Natural killer cell (primary cell): ENCODE results near the gene SLC38A1. TPM values are rescaled to one million over a fixed set of nuclear protein-coding genes. Genes with fewer than 3 reads are reported as not detected.
"Not testable (repeated sequence)": the region's sequence is repeated elsewhere in the genome, so short reads cannot be mapped to it uniquely, and the experiment has no call there.

Source experiments
- ATAC-seq, 3 donors: fragments of 150-1000 bp in 2 of 3; fragments of 200-7000 bp in 1 of 3; cut with Tn5 transposase; 1 replicate in 1 of 3; 2 replicates in 2 of 3; pipeline ENCODE4 v1.10.0; 2021; ENCODE audit warnings: mild to moderate bottlenecking in 2 of 3, moderate library complexity in 2 of 3
- DNase-seq, 2 donors: peaks; one replicate each; pipeline versions ENCODE4 v3.0.0 to v3.0.0-alpha.2; 2013 to 2021; ENCODE audit warnings: mixed read lengths in 1 of 2
- H3K27ac ChIP-seq: one replicate; pipeline ENCODE4 v1.5.1; 2013; ENCODE audit warnings: mild to moderate bottlenecking, low read length
- H3K27me3 ChIP-seq: one replicate; pipeline ENCODE4 v1.6.1; 2013; ENCODE audit warnings: low read length; ENCODE audit not compliant: control insufficient read depth, insufficient read depth
- H3K36me3 ChIP-seq: one replicate; pipeline ENCODE4 v1.6.1; 2013; ENCODE audit warnings: low read length; ENCODE audit not compliant: control insufficient read depth, insufficient read depth
- H3K4me1 ChIP-seq: one replicate; pipeline ENCODE4 v1.6.1; 2013; ENCODE audit warnings: low read length; ENCODE audit not compliant: control insufficient read depth, insufficient read depth
- H3K4me3 ChIP-seq: one replicate; pipeline ENCODE4 v1.5.1; 2013; ENCODE audit warnings: low read length
- H3K9me3 ChIP-seq: one replicate; pipeline ENCODE4 v1.6.1; 2013; ENCODE audit warnings: low read length; ENCODE audit not compliant: control insufficient read depth, insufficient read depth
- H3K27ac Mint-ChIP-seq, 2 donors: one replicate each; pipeline ENCODE4 v1.8.0; 2022; ENCODE audit warnings: mild to moderate bottlenecking in 2 of 2, mixed read lengths in 2 of 2, moderate library complexity in 1 of 2
- H3K27me3 Mint-ChIP-seq, 2 donors: one replicate each; pipeline ENCODE4 v1.8.0; 2022; ENCODE audit warnings: low read depth in 2 of 2, mixed read lengths in 2 of 2
- H3K36me3 Mint-ChIP-seq: one replicate; pipeline ENCODE4 v1.8.0; 2022; ENCODE audit warnings: mixed read lengths
- H3K4me1 Mint-ChIP-seq, 2 donors: one replicate each; pipeline ENCODE4 v1.8.0; 2022; ENCODE audit warnings: mixed read lengths in 2 of 2
- H3K4me3 Mint-ChIP-seq: one replicate; pipeline ENCODE4 v1.8.0; 2022; ENCODE audit warnings: mild to moderate bottlenecking, moderate library complexity, mixed read lengths
- H3K9me3 Mint-ChIP-seq, 2 donors: one replicate each; pipeline ENCODE4 v1.8.0; 2022; ENCODE audit warnings: mixed read lengths in 2 of 2
- WGBS: methylation state at CpG from one replicate; pipeline ENCODE4 v1.1.7; 2013; ENCODE audit warnings: missing lambda C conversion rate; ENCODE audit not compliant: insufficient coverage; 5-methylcytosine and 5-hydroxymethylcytosine counted together
- intact Hi-C: fragments of 100-400 bp; cut with micrococcal nuclease; formaldehyde crosslinking; loops from one replicate; pipeline ENCODE4 v1.14.2; 2022
- total RNA-seq, 4 donors: library from RNA; stranded (reverse); fragments of 120-200 nt in 1 of 4; gene quantifications; one replicate each; pipeline versions ENCODE4 v1.2.3 to v1.2.4, GENCODE V29; 2013 to 2022
- TF ChIP-seq, protein P1 (sequence below): fragments of 200-600 bp; IDR thresholded peaks from one replicate; pipeline ENCODE4 v1.8.0; 2022; ENCODE audit warnings: antibody characterized with exemption

SLC38A1 gene
- total RNA-seq, 3 donors from 2014 or later (not counting 1 experiment from before 2014, with no cell fraction given), result 295 to 385 (median 354) TPM

DNA sequence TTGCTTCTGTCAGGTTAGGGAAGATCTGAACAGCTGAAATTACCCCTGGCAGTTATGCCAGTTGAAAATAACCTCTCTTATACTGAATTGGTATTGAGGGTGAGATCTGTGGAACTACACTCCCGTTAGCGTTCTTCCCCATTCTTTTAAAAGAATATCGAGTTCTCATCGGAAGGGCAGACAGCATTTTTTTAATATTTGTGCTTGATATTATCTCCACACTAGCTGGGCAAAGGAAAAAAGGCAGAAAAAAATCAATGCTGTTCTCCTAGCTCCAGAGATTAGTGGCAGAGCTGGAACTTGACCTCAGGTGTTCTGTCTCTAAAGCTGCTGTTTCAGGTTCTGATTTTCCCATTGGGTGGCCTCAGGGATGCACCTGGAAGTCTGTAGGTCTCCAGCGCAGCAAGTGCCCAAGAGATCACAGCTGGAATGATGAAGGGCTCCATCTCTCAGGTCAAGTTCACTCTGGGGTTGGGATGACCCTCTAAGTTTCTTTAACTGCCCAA is 67.5 kb downstream of the SLC38A1 start:
- TF ChIP-seq, protein P1, sequence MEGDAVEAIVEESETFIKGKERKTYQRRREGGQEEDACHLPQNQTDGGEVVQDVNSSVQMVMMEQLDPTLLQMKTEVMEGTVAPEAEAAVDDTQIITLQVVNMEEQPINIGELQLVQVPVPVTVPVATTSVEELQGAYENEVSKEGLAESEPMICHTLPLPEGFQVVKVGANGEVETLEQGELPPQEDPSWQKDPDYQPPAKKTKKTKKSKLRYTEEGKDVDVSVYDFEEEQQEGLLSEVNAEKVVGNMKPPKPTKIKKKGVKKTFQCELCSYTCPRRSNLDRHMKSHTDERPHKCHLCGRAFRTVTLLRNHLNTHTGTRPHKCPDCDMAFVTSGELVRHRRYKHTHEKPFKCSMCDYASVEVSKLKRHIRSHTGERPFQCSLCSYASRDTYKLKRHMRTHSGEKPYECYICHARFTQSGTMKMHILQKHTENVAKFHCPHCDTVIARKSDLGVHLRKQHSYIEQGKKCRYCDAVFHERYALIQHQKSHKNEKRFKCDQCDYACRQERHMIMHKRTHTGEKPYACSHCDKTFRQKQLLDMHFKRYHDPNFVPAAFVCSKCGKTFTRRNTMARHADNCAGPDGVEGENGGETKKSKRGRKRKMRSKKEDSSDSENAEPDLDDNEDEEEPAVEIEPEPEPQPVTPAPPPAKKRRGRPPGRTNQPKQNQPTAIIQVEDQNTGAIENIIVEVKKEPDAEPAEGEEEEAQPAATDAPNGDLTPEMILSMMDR, result no peak
- DNase-seq (no peak), ATAC-seq (no peak)
- intact Hi-C loops, result no loop called here
- Histone ChIP-seq H3K4me1 (no peaks in the 10 kb centered on the region), H3K27ac (no peak overlapping the region), H3K4me3 (no peak overlapping the region), H3K36me3 (peaks cover 99% of the 10 kb centered on the region), H3K9me3 (no peaks in the 10 kb centered on the region), H3K27me3 (no peaks in the 10 kb centered on the region)
- Mint-ChIP-seq H3K27ac (peak overlapping the region in 1 of 2 donors; percentile 57), H3K4me1 (peaks cover 0 to 5% of the 10 kb centered on the region in 2 donors), H3K9me3 (no peaks in the 10 kb centered on the region), H3K4me3 (no peak overlapping the region), H3K27me3 (no peaks in the 10 kb centered on the region), H3K36me3 (peaks cover 37% of the 10 kb centered on the region)
- 100% methylated on average over 5 of the region's 5 CpGs for WGBS

DNA sequence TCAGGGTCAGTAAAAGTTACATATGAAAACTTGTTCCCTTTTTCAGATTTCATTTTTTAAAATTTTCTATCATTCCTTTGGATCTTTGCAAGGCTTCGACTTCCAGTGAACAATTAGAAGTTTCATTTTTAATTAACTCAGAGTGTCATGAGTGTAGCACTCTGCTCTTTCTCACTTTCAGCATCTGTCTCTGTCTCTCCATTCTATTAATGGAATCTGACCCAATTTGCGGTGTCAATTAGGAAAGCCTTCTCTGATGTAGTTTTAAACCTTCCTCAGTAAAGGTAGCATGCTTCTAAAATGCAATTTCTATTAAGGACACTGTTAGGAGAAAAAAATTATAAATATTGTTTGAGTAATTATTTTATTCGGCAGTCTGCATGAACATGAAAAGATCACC is 68.3 kb downstream of the SLC38A1 start:
- H3K36me3 Mint-ChIP-seq, result peaks cover 37% of the 10 kb centered on the region
- H3K9me3 ChIP-seq, result no peaks in the 10 kb centered on the region
- peaks cover 0 to 5% of the 10 kb centered on the region in 2 donors for H3K4me1 Mint-ChIP-seq
- no peak for DNase-seq
- H3K4me3 ChIP-seq, result no peak overlapping the region
- H3K27ac Mint-ChIP-seq, result no peak overlapping the region
- no peaks in the 10 kb centered on the region for H3K9me3 Mint-ChIP-seq
- intact Hi-C loops, result no loop called here
- no peak overlapping the region for H3K27ac ChIP-seq
- no peaks in the 10 kb centered on the region for H3K27me3 Mint-ChIP-seq
- peaks cover 99% of the 10 kb centered on the region for H3K36me3 ChIP-seq
- no peaks in the 10 kb centered on the region for H3K4me1 ChIP-seq
- H3K4me3 Mint-ChIP-seq, result no peak overlapping the region
- no peak for ATAC-seq
- TF ChIP-seq, protein P1, result no peak
- no peaks in the 10 kb centered on the region for H3K27me3 ChIP-seq
- WGBS, result 93% methylated on average over 3 of the region's 3 CpGs

DNA sequence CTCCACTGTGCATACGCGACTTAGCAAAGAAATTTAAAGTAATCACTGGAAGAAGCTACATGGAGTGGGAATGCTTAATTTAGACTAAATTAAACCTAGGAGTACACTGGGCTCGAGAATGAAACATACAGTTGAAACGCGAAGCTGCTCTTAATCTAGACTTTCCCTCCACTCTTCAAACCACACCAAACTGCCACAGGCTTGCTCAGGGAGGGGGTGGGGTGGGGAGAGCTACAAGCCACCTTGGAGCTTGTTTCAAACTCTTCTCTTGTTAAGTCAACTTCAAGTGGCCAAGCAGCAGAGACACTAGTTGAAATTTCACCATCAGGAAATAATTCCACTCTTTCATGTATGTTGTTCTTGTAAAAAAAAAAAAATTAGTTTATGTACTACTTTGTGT is 69.9 kb downstream of the SLC38A1 start:
- Mint-ChIP-seq H3K4me3 (no peak overlapping the region), H3K4me1 (peaks cover 8 to 15% of the 10 kb centered on the region in 2 donors), H3K9me3 (no peaks in the 10 kb centered on the region), H3K27ac (peak overlapping the region; percentile 5 to 24), H3K27me3 (no peaks in the 10 kb centered on the region), H3K36me3 (peaks cover 43% of the 10 kb centered on the region)
- Histone ChIP-seq H3K9me3 (no peaks in the 10 kb centered on the region), H3K4me3 (no peak overlapping the region), H3K27me3 (no peaks in the 10 kb centered on the region), H3K4me1 (no peaks in the 10 kb centered on the region), H3K27ac (no peak overlapping the region), H3K36me3 (peaks cover 97% of the 10 kb centered on the region)
- intact Hi-C loops, result no loop called here
- TF ChIP-seq, protein P1, result no peak
- DNase-seq (peak in 1 of 2 donors; percentile 23), ATAC-seq (peak in 1 of 3 donors; percentile 17)
- 100% methylated on average over 2 of the region's 5 CpGs for WGBS

DNA sequence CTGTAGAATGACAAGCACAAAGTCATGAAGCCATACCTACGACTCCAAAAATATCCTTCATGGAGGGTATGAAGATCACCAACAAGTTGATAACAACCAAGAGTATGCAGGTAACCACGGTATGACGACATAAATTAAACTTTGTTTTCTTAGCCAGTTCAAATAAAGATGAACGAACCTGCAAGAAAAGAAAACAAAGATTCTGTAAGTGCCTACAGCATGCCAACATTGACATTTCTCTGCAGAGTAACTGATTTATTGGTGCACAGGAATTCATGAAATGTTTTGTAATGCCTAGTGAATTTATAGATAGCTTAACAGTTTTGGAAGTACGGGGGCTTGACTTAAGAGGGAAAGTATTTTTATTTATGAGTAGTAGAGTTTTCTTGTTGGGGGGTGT is 71.0 kb downstream of the SLC38A1 start:
- 96% methylated on average over 5 of the region's 5 CpGs for WGBS
- intact Hi-C loops, result no loop called here
- Histone ChIP-seq H3K4me1 (no peaks in the 10 kb centered on the region), H3K9me3 (no peaks in the 10 kb centered on the region), H3K4me3 (no peak overlapping the region), H3K27ac (no peak overlapping the region), H3K36me3 (peaks cover 89% of the 10 kb centered on the region), H3K27me3 (no peaks in the 10 kb centered on the region)
- TF ChIP-seq, protein P1, result no peak
- H3K4me3 Mint-ChIP-seq, result no peak overlapping the region
- peaks cover 40% of the 10 kb centered on the region for H3K36me3 Mint-ChIP-seq
- no peaks in the 10 kb centered on the region for H3K27me3 Mint-ChIP-seq
- peaks cover 12 to 23% of the 10 kb centered on the region in 2 donors for H3K4me1 Mint-ChIP-seq
- H3K27ac Mint-ChIP-seq, result peak overlapping the region; percentile 9 to 53
- ATAC-seq, result no peak
- no peak for DNase-seq
- H3K9me3 Mint-ChIP-seq, result peaks cover 2% of the 10 kb centered on the region in 2 donors

DNA sequence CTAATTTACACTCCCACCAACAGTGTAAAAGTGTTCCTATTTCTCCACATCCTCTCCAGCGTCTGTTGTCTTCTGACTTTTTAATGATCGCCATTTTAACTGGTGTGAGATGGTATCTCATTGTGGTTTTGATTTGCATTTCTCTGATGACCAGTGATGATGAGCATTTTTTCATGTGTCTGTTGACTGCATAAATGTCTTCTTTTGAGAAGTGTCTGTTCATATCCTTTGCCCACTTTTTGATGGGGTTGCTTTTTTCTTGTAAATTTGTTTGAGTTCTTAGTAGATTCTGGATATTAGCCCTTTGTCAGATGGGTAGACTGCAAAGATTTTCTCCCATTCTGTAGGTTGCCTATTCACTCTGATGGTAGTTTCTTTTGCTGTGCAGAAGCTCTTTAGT is 78.3 kb downstream of the SLC38A1 start:
- H3K36me3 ChIP-seq, result peaks cover 42% of the 10 kb centered on the region
- WGBS, result no CpG with 5 or more reads among the region's 2 CpGs
- Mint-ChIP-seq H3K36me3 (peaks cover 37% of the 10 kb centered on the region), H3K4me1 (peaks cover 36 to 51% of the 10 kb centered on the region in 2 donors), H3K27ac (peak overlapping the region; percentile 37 to 73)
- DNase-seq, H3K9me3 Mint-ChIP-seq, H3K4me1 ChIP-seq, intact Hi-C loops, H3K9me3 ChIP-seq, H3K27ac ChIP-seq, H3K4me3 Mint-ChIP-seq, ATAC-seq, H3K4me3 ChIP-seq, H3K27me3 ChIP-seq, H3K27me3 Mint-ChIP-seq: not testable (repeated sequence)
